Aorta (tissue), 5 donors: Measurements from ENCODE around the gene FGD4. TPM values are rescaled to one million over a fixed set of nuclear protein-coding genes. Genes with fewer than 3 reads are reported as not detected.
A peak's percentile ranks its signal among the peaks of the same experiment; 100 is the strongest.

ENCODE experiments used
- ATAC-seq: fragments of 200-7000 bp; cut with Tn5 transposase; one replicate; pipeline ENCODE4 v1.9.1; 2022; ENCODE audit warnings: moderate library complexity; ENCODE audit not compliant: low FRiP score
- DNase-seq, 2 donors: peaks; one replicate each; pipeline ENCODE4 v3.0.0-alpha.2; 2020
- H3K27ac ChIP-seq, 2 donors: one replicate each; pipeline ENCODE4 v1.5.1; 2013; ENCODE audit warnings: low read length in 2 of 2, mild to moderate bottlenecking in 2 of 2, moderate library complexity in 2 of 2, control low read depth in 1 of 2, inconsistent platforms in 1 of 2, low read depth in 1 of 2
- H3K27me3 ChIP-seq, 2 donors: one replicate each; pipeline ENCODE4 v1.6.1; 2013; ENCODE audit warnings: control low read depth in 1 of 2, low read length in 1 of 2, mild to moderate bottlenecking in 1 of 2, moderate library complexity in 1 of 2; ENCODE audit not compliant: insufficient read depth in 2 of 2, control insufficient read depth in 1 of 2
- H3K36me3 ChIP-seq, 2 donors: one replicate each; pipeline ENCODE4 v1.6.1; 2013; ENCODE audit warnings: control low read depth in 1 of 2, low read length in 1 of 2, mild to moderate bottlenecking in 1 of 2; ENCODE audit not compliant: insufficient read depth in 2 of 2, control insufficient read depth in 1 of 2
- H3K4me1 ChIP-seq, 2 donors: one replicate each; pipeline ENCODE4 v1.6.1; 2013; ENCODE audit warnings: low read length in 2 of 2, control low read depth in 1 of 2, mild to moderate bottlenecking in 1 of 2, moderate library complexity in 1 of 2; ENCODE audit not compliant: insufficient read depth in 2 of 2, control insufficient read depth in 1 of 2
- H3K4me3 ChIP-seq, 2 donors: one replicate each; pipeline ENCODE4 v1.5.1; 2013; ENCODE audit warnings: low read length in 2 of 2, control low read depth in 1 of 2, mild to moderate bottlenecking in 1 of 2
- H3K9me3 ChIP-seq: one replicate; pipeline ENCODE4 v1.6.1; 2013; ENCODE audit warnings: mild to moderate bottlenecking, low read length; ENCODE audit not compliant: control insufficient read depth
- WGBS, 2 donors: extraction: QIAGEN DNeasy Blood & Tissue Kit; methylation state at CpG; one replicate each; pipeline ENCODE4 v1.1.7; 2013; 5-methylcytosine and 5-hydroxymethylcytosine counted together
- intact Hi-C, 2 donors: fragments of 100-400 bp; cut with DNase I; formaldehyde crosslinking; loops; one replicate each; pipeline versions ENCODE4 v1.14.2 to v1.15.0; 2022
- polyA plus RNA-seq, 2 donors: library from polyadenylated mRNA; stranded (reverse); fragments of 200-250 nt; gene quantifications; one replicate each; pipeline ENCODE4 v1.2.3, GENCODE V29; 2013
- total RNA-seq, 2 donors: library from RNA; stranded (reverse); fragmentation: NEBNext Ultra II Directional; extraction: Animal tissue kit (Norgen Biotek cat#: 25700); gene quantifications; one replicate each; pipeline ENCODE4 v1.2.1, GENCODE V29; 2021
- donor health status: healthy with polysubstance abuse.
- donor health status: Bipolar disorder and iron deficiency.
- donor health status: DM: no; HTN: no; CAD: no.
- donor health status: DM: no; HTN: no; CAD: no.
- donor health status: DM: yes; HTN: yes; CAD: no.

The FGD4 gene
- total and polyA plus RNA-seq, 4 donors, result 5.5 to 46.9 (median 24.0) TPM

GRCh38 chr12:32536000-32536345 lies 136.6 kb downstream of the FGD4 start:
- 0 to 4% methylated on average over 1 of the region's 1 CpG for WGBS, 2 donors
- peaks cover 0 to 5% of the 10 kb centered on the region in 2 donors for H3K4me1 ChIP-seq
- no peak for ATAC-seq
- DNase-seq, result no peak
- H3K36me3 ChIP-seq, result no peaks in the 10 kb centered on the region
- H3K27ac ChIP-seq, result no peak overlapping the region
- intact Hi-C loops, result loop anchor here in 1 of 2 donors (10.0 kb wide), 1 partner anchor 139 kb away; the partner anchor contains the start of gene DNM1L
- no peaks in the 10 kb centered on the region for H3K27me3 ChIP-seq
- H3K9me3 ChIP-seq, result no peaks in the 10 kb centered on the region
- H3K4me3 ChIP-seq, result peak overlapping the region; percentile 79 to 97

- intact Hi-C loops, result loop anchor here in 1 of 2 donors (5.0 kb wide), 1 partner anchor 85 kb away; no protein-coding TSS in a partner anchor
- Histone ChIP-seq H3K36me3 (no peaks in the 10 kb centered on the region), H3K27ac (no peak overlapping the region), H3K4me1 (peaks cover 5 to 7% of the 10 kb centered on the region in 2 donors), H3K4me3 (no peak overlapping the region), H3K27me3 (no peaks in the 10 kb centered on the region), H3K9me3 (no peaks in the 10 kb centered on the region)
- DNase-seq (no peak), ATAC-seq (no peak)
- 66 to 67% methylated on average over 3 of the region's 3 CpGs for WGBS, 2 donors
These were observed 142.5 kb downstream of the FGD4 start for GRCh38 chr12:32541754-32542374.

GRCh38 chr12:32542428-32543229 lies 143.3 kb downstream of the FGD4 start:
- Histone ChIP-seq H3K36me3 (no peaks in the 10 kb centered on the region), H3K27ac (no peak overlapping the region), H3K27me3 (no peaks in the 10 kb centered on the region), H3K4me3 (no peak overlapping the region), H3K9me3 (no peaks in the 10 kb centered on the region), H3K4me1 (peaks cover 2 to 7% of the 10 kb centered on the region in 2 donors)
- intact Hi-C loops, result loop anchor here in 1 of 2 donors (5.0 kb wide), 1 partner anchor 85 kb away; no protein-coding TSS in a partner anchor
- no peak for DNase-seq
- WGBS, 2 donors, result 58 to 62% methylated on average over 6 of the region's 6 CpGs
- no peak for ATAC-seq

GRCh38 chr12:32544893-32545292 lies 145.5 kb downstream of the FGD4 start:
- ATAC-seq (no peak), DNase-seq (no peak)
- no peaks in the 10 kb centered on the region for H3K27me3 ChIP-seq
- intact Hi-C loops, result loop anchor here (5.0 kb wide), 1 partner anchor 88 kb away; no protein-coding TSS in a partner anchor
- no peaks in the 10 kb centered on the region for H3K36me3 ChIP-seq
- no peaks in the 10 kb centered on the region for H3K9me3 ChIP-seq
- 93 to 94% methylated on average over 2 of the region's 2 CpGs for WGBS, 2 donors
- H3K27ac ChIP-seq, result no peak overlapping the region
- no peak overlapping the region for H3K4me3 ChIP-seq
- peaks cover 2 to 14% of the 10 kb centered on the region in 2 donors for H3K4me1 ChIP-seq

- no peak for ATAC-seq
- Histone ChIP-seq H3K36me3 (no peaks in the 10 kb centered on the region), H3K27me3 (no peaks in the 10 kb centered on the region), H3K4me1 (peaks cover 2 to 14% of the 10 kb centered on the region in 2 donors), H3K27ac (no peak overlapping the region), H3K9me3 (no peaks in the 10 kb centered on the region), H3K4me3 (no peak overlapping the region)
- DNase-seq, result no peak
- 49 to 55% methylated on average over 3 of the region's 3 CpGs for WGBS, 2 donors
- intact Hi-C loops, result loop anchor here in 1 of 2 donors (5.0 kb wide), 1 partner anchor 88 kb away; no protein-coding TSS in a partner anchor
These were observed 146.1 kb downstream of the FGD4 start for GRCh38 chr12:32545413-32545980.

- Histone ChIP-seq H3K36me3 (no peaks in the 10 kb centered on the region), H3K27me3 (no peaks in the 10 kb centered on the region), H3K27ac (no peak overlapping the region), H3K9me3 (no peaks in the 10 kb centered on the region), H3K4me1 (peaks cover 2 to 14% of the 10 kb centered on the region in 2 donors), H3K4me3 (no peak overlapping the region)
- intact Hi-C loops, result loop anchor here in 1 of 2 donors (5.0 kb wide), 1 partner anchor 89 kb away; no protein-coding TSS in a partner anchor
- ATAC-seq, result no peak
- 95 to 96% methylated on average over 2 of the region's 2 CpGs for WGBS, 2 donors
- no peak for DNase-seq
These were observed 146.9 kb downstream of the FGD4 start for GRCh38 chr12:32546272-32546671.

- ATAC-seq, result peak; percentile 73
- Histone ChIP-seq H3K27me3 (no peaks in the 10 kb centered on the region), H3K4me1 (peaks cover 0 to 12% of the 10 kb centered on the region in 2 donors), H3K27ac (peak overlapping the region; percentile 53 to 91), H3K36me3 (no peaks in the 10 kb centered on the region), H3K4me3 (peak overlapping the region in 1 of 2 donors; percentile 0), H3K9me3 (no peaks in the 10 kb centered on the region)
- DNase-seq, result peak in 1 of 2 donors; percentile 77
- intact Hi-C loops, result loop anchor here in 1 of 2 donors (5.0 kb wide), 1 partner anchor 91 kb away; no protein-coding TSS in a partner anchor
- WGBS, 2 donors, result 2 to 3% methylated on average over 6 of the region's 6 CpGs
These were observed 149.4 kb downstream of the FGD4 start for GRCh38 chr12:32548691-32549281.

- WGBS, 2 donors, result 14 to 18% methylated on average over 8 of the region's 8 CpGs
- DNase-seq (no peak), ATAC-seq (peak; percentile 47)
- peak overlapping the region; percentile 91 to 96 for H3K27ac ChIP-seq
- no peaks in the 10 kb centered on the region for H3K9me3 ChIP-seq
- H3K27me3 ChIP-seq, result no peaks in the 10 kb centered on the region
- H3K36me3 ChIP-seq, result no peaks in the 10 kb centered on the region
- intact Hi-C loops, result loop anchor here in 1 of 2 donors (5.0 kb wide), 1 partner anchor 92 kb away; no protein-coding TSS in a partner anchor
- peaks cover 0 to 12% of the 10 kb centered on the region in 2 donors for H3K4me1 ChIP-seq
- peak overlapping the region in 1 of 2 donors; percentile 11 for H3K4me3 ChIP-seq
These were observed 150.3 kb downstream of the FGD4 start for GRCh38 chr12:32549675-32550079.
